AML-193 (cell line): ENCODE measurements around the gene CLEC1A.
A peak's percentile ranks its signal among the peaks of the same experiment; 100 is the strongest.
"Not testable (repeated sequence)": the region's sequence is repeated elsewhere in the genome, so short reads cannot be mapped to it uniquely, and the experiment has no call there.

Experiments
- DNase-seq, 2 experiments: peaks; one replicate each; lab custom pipeline; 2025; lab: John Stamatoyannopoulos, UW

CLEC1A gene

DNA sequence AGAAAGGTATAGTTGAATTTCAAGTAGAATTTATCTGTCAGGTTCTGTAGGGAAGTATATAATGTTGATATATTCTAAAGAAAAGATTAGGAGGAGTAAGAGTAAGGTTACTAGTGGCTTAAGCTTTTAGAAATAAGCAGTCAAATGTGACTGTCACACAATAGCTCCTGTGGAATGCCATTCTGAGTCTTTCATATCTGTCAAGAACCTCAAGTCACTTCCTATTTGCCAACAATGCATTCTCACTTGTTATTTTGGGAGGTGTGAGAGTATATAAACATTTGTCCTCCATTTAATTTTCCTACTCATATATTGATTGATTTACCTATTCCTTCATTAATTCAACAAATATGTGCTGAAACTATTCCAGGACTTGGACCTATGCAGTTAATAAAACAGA is 56.6 kb downstream of the CLEC1A start:
- no peak for DNase-seq

DNA sequence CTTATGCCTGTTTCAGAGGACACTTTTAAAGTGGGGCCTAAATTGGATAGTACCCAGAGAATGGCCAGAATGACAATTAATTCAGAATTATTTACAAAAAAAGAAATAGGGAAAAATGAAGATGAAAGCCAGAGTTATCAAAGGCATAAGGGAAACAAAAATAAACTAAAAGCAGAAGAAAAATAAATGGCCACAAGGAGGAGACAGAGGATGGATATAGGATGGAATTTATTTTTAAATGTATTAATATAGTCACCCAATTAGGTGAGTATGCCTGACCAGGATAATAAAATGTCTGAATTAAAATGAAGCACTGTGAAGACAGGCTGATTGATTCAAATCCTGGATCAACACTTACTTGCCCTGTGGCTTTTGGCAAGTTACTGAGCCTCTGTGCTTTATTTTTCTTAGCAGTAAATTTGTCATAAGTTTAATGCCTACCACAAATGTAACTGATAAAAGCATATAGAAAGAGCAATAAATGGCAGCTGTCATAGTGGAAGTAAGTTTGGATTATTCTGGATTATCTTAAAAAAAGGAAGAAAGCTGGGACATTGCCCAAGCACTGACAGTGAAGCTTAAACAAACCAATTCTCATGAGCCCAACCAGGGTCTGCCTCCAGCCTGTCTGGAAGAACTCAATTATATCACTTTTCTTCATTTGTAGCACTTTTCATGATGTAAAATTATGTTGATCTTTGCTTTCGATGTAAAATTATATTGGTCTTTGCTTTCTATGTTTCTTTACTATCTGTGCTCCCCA is 64.8 kb downstream of the CLEC1A start:
- peak; percentile 63 to 71 for DNase-seq

DNA sequence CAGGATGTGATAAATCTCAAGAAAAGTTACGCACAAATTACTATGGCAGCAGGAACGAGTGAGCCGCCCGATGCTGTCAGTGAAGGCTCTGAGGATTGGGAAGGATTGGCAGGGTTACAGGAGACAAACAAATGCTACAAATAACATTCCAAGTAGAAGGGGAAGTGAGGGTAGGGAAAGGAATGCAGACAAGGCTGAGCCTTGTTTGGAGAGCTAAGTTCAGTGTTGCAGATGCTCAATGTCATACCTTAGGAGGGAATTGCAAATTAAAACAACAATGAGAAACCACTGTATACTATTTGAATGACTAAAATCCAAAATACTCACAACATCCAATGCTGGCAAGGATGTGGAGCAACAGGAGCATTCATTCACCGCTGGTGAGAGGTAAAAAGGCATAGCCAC is 67.0 kb downstream of the CLEC1A start:
- DNase-seq: peak in 1 of 2 experiments; percentile 7

DNA sequence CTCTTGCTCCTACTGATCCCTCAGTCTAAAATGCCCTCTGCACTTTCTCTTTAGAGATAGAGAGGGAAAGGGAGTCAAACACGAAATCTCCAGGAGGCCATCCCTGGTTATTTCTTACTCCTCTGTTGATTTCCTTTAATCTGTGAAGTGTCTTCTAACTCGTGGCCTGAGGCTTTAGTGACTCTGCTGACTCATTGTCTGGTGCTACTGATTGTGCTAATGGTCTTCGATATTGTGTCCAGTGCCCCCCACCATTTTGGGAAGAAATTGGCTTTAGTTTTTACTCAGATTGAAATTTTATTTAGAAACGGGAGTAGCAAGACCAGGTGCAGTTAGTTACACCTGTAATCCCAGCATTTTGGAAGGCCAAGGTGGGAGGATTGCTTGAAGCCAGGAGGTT is 67.5 kb downstream of the CLEC1A start:
- DNase-seq: peak in 1 of 2 experiments; percentile 2

DNA sequence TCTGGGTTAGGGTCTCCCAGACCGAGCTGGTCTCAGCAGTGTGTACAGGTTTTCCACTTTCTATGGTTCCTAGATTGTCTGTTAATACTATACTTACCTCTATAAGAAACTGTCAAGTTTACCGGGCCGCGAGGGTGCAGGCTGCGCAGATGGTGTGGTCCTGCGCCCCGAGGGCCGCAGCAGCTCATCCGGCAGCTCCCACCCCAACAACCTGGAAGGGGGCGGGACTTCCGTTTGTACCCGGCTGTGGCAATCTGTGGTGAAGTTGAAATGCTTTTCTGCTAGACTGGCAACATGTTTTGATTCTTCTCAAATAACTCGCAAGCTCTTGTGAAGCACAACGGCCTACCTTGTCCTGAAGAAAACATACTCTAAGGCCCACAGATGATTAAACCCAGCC is 68.3 kb downstream of the CLEC1A start, which contains the start of gene CLEC9A:
Gene CLEC9A, plus strand, starts transcription at position 237 of the 400 bp plus-strand sequence. CDS start 22,006 bp downstream, outside the sequence.
- no peak for DNase-seq

DNA sequence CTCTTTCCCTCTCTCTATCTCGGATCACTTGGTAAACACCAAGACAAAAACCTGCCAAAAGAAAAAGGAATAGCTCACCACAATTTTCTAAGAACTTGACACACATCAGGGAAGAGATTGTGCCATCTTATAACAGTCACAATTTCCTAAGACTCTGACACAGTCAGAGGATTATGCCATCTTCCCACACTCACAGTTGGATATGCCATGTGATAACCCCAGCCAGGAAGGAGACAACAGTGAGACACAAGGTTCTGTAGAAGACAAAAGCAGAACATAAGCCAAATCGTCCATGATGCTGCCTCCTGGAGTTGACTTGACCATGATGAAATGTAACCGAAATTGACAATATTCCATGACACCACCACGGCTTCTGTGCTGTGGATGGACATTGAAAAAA is 71.1 kb downstream of the CLEC1A start:
- DNase-seq: peak; percentile 98 to 99

DNA sequence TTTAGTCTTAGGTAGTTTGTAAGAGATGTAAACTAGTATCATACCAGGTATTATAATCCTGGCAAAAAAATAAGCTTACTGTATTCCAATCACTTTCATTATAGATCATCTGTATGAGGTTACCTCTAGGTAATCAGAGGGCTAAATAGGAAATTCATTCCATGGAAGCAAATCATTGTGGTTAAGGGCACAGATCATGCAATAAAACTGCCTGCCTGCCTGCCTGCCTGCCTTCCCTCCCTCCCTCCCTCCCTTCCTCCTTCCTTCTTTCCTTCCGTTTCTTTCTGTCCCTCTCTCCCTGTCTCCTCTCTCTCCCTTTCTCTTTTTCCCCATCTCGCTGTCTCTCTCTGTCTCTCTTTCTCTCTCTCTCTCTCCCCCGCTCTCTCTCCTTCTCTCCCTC is 71.5 kb downstream of the CLEC1A start:
- DNase-seq: peak; percentile 66 to 69

DNA sequence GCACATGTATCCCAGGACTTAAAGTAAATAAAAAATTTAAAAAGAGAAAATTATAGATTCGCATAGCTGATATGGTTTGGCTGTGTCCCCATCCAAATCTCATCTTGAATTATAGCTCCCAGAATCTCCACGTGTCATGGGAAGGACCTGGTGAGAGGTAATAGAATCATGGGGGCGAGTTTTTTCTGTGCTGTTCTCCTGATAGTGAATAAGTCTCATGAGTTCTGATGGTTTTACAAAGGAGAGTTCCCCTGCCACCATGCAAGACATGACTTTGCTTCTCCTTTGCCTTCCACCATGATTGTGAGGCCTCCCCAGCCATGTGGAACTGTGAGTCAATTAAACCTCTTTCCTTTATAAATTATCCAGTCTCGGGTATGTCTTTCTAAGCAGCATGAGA is 72.1 kb downstream of the CLEC1A start:
- DNase-seq: not testable (repeated sequence)

DNA sequence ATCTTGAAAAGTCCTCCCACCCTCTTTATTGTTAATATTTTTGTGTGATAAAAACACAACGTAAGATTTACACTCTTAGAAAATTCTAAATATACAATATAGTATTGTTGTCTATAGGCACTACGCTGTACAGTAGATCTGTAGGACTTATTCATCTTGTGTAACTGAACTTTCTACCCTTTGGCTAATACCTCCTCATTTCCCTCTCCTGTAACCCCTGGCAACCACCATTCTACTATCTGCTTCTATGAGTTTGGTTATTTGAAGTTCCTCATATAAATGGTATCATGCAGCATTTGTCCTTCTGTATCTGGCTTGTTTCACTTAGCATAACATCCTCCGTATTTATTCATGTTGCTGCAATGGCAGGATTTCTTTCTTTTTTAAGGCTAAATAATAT is 73.5 kb downstream of the CLEC1A start:
- peak; percentile 72 to 73 for DNase-seq

DNA sequence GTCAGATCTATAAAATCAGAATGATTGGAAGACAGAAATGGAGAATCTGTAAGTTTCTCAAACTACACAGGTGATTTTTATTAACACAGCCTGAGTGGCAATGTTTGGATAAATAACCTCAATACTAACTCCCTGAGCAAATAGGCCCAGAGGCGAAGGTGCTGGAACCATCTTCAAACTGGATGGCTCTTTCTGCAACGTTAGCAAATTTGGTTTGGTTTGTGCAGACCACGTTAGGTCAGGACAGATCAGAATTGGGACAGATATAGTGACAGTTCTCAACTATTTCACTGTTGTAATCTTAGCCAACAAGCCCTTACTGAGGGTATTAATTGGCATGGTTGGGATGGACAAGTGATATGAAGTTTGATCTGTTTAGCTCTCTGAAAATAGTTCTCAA is 77.4 kb downstream of the CLEC1A start:
- no peak for DNase-seq
